Uterus (tissue), 2 donors: ENCODE data around the gene LGALS4.

Source experiments
- CTCF ChIP-seq, 4 experiments: fragments of 200-600 bp in 2 of 4; fragments of 450-650 bp in 2 of 4; sonication (generic) in 2 of 4; IDR thresholded peaks; one replicate each; pipeline ENCODE4 v1.5.1; 2016 to 2019; ENCODE audit warnings: antibody characterized with exemption in 4 of 4, mild to moderate bottlenecking in 2 of 4, moderate library complexity in 1 of 4
- POLR2A ChIP-seq, 2 donors: fragments of 450-650 bp; IDR thresholded peaks; one replicate each; pipeline ENCODE4 v1.6.1; 2016; ENCODE audit warnings: antibody characterized with exemption in 2 of 2, mild to moderate bottlenecking in 1 of 2, moderate library complexity in 1 of 2

- TF ChIP-seq CTCF (IDR thresholded peaks at IDR 0.05) (no peak), POLR2A (IDR thresholded peaks at IDR 0.05) (no peak)
Observed at GRCh38 chr19:38781058-38781457, 31.7 kb downstream of the LGALS4 start.
